Measurements from ENCODE around the gene GRM4.

GRM4 gene

DNA sequence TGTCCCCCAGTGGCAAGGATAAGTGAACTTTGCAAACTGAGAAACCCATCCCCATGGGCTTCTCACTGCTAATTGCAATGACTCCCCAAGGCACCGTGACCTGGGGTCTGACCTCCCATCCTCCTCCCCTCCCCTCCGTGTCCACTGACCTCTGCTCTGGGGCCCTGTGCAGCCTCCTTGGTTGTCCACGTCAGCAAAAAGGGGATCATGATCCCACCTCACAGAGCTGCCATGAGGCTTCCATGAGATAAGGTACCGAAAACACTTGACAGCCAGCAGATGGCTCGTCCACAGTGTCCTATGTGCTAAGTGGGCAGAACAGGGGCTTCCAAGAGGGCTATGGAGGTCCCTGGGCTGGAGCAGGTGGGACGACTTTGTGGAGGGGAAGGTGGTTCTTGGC is 104.5 kb downstream of the GRM4 start:
- DNase-seq: no peak

- no peak for DNase-seq
Observed at GRCh38 chr6:34039943-34040342, 105.9 kb downstream of the GRM4 start.

DNA sequence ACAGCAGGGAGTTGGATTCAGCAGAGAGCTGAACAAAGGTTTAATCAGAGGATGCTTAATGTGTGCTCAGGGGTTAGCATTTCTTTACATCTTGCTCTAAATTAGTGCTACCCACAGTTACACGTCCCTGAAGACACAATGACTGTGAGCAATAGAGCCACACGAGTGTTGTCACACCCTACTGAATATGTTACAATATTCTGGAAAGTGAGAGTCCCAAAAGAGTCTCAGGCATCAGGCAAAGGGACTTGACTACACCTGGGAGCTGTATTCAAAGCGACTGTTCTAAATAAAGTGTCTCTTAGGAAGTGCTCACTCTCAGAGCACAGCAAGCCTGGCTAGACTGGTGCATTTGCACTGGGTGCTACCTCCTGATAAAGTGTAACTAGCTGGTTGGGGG is 108.7 kb downstream of the GRM4 start:
- no peak for DNase-seq

DNA sequence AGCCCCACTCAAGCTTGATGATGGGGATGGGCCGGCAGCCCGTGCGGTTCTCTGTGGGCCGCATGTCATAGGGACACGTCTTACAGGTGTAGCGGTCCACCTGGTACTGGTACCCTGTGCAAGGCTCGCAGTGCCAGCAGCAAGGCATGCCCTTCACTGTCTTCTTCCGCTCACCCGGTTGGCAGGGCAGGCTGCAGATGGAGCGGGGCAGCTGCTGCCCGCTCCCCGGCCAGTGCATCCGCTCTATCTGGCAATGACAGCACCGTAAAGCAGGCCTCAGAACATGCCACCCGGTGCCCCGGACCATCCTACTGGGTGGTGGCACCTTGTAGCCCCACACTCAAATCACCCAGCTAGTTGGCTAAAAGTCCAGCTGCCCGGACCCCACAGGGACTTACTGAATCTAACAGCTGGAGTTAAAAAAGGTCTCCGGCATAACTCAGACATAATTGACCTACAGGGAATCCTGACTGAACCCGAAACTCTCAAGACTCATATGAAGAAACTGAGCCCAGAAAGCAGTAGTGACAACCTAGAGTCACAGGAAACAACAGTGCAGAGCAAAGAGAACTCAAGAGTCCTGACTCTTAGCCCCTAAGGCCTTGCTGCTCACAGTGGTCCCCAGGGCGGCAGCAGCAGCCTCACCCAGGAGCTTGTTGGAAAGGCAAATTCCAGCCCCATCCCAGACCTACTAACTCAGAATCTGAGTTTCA is 109.4 kb downstream of the GRM4 start:
- DNase-seq: no peak

GRCh38 chr6:34035704-34036356 is 110.1 kb downstream of the GRM4 start:
- DNase-seq: no peak

GRCh38 chr6:34035161-34035560 is 110.7 kb downstream of the GRM4 start:
- no peak for DNase-seq

DNA sequence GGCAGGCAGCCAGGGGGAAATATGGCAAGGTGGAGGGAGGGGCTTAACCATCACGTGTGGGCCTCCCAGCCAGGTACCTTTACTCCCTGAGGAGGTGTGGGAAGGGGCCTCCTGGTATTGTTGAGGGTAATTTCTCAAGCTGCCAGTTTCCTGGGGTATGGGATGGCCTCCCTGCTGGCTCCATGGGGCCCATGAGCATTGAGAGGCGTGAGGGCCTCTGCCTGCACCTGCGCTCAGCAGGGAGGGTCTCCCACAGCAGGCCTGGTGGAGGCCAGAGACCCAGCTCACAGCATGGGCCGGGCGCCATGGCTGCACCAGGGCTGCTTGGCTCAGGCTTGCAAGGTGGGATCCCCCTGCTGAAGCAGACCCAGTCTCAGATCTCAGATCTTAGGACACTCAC is 113.0 kb downstream of the GRM4 start:
- no peak for DNase-seq

DNA sequence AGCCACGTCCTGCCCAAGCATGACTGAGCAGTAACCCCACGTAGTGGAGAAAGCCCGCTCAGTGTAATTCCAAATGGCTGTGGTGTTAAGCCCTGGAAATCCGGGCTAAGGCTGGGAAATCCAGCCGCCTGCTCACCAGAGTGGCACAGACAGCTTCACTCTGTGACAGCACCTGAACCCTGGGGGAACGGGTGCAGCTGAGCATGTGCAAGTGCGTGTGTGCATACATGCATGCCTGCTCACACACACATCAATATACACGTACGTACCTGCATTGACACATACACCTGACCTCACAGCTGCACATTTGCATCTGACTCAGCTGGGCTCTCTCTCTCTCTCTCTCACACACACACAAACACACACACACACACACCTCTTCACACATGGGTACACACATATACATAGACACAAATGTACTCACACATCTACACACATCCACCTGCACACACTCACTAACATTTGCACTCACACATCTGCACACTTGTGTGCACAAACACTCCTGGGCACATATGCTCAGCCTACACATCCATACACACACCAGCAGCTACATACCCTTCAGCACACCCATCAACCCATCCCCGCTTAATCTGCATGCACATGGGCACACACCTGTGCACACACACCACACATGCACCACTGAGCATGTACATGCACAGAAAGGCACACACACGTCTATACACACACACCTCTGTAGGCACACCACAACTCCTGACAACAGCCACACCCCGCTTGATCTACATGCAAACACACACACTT is 114.1 kb downstream of the GRM4 start:
- DNase-seq: no peak

GRCh38 chr6:34030831-34031624 is 114.9 kb downstream of the GRM4 start:
- no peak for DNase-seq

- DNase-seq: no peak
Observed at GRCh38 chr6:34029489-34030280, 116.2 kb downstream of the GRM4 start.

- DNase-seq: no peak
Observed at GRCh38 chr6:34028691-34029360, 117.1 kb downstream of the GRM4 start.

GRCh38 chr6:34027939-34028441 is 117.9 kb downstream of the GRM4 start:
- no peak for DNase-seq

DNA sequence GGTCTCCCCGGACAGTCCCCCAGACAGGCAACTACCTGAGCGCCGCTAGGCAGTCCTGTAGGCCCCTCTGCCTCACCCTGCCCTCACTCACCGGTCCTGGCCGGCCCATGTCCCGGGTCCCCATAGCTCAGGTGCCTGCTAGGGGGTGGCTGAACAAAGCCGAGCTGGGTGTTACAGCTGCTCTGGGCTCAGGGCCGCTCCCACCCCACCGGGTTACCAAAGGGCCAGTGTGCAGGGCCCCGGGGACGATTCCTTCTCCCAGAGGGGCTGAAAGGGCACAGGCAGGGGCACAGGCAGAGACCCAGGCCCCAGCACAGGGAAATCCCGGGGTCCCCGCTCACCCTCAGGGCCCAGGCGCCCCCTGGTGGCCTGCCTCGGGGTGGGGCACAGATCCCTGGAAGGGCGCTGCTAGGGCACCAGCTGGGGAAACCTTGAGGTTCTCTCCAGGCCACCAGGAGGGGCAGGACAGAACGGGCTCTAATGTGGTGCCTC is 118.4 kb downstream of the GRM4 start:
- DNase-seq: peak; percentile 27 to 39

- no peak for DNase-seq
Observed at GRCh38 chr6:34025861-34026260, 120.0 kb downstream of the GRM4 start.

- no peak for DNase-seq
Observed at GRCh38 chr6:34025112-34025807, 120.6 kb downstream of the GRM4 start.

DNA sequence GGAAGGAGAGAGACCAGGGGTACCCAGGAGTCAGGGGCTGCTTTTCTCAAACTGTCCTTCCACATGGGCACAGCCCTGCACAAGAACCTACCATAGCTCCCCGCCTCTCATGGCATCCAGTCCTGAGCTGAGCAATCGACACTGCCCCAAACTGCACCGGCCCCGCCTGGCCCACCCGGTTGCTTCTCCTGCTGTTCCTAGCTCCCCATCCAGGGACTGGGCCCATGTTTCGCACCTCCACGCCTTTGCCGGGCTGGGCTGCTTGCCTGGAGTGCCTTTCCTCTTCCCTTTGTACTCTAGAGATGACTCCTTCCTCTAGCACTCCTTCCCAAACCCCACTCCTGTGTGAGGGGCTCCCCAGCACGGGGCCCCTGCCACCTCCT is 123.0 kb downstream of the GRM4 start:
- DNase-seq: no peak

DNA sequence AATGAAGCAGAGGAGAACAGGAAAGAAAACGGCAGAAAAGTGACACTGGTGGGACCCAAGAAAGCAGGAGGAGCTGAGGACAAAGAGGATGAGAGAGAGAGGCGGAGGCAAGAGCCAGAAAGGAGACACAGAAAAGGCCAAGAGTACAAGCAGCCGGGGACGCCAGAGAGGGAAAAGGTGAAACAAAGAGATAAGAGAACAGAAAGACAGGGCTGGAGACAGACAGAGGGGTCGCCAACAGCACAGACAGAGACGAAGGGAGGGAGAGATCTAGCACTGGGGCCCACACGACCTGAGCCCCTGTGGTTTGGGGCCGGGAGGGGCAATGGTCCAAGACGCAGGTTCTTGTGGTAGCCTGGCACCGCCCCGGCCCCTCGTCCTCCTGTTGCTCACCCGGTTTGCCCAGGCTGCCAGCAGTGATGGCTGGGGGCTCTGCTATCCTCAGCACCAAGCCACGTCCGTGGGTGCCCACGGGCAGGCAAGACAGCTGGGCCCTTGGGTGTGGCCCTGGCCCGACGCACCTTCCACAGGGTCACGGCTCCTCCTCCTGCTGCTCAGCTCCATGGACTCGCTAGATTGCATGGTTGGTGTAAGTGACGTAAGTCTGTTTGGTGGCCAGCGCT is 123.5 kb downstream of the GRM4 start:
- no peak for DNase-seq

DNA sequence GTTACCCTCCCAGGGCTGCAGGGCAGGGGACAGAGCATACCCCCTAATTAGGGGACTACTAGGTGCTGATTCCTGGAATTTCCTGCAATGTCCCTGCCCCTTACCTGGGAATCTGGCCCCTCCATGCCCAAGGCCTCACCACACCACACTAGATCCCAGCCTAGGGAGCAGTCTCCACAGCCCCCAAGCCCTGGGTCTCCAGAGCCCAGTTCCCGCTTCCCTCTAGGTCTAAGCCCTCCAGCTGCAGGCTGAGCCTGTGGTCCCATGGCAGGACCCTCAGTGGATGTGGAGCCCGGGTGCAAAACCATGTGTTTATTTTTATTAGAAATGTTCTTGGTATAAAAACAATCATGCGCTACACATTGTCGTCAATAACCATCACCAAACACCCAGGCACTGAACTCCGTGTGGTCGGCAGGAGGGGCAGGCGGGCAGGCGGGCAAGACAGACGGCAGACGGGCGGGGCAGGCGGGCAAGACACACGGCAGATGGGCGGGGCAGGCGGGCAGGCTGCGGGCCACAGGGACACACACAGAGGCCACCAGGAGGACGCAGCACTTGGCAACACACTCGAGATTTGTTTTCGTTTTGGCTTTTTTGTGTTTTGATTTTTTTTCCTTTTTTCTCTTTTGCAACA is 124.2 kb downstream of the GRM4 start:
- DNase-seq: no peak

DNA sequence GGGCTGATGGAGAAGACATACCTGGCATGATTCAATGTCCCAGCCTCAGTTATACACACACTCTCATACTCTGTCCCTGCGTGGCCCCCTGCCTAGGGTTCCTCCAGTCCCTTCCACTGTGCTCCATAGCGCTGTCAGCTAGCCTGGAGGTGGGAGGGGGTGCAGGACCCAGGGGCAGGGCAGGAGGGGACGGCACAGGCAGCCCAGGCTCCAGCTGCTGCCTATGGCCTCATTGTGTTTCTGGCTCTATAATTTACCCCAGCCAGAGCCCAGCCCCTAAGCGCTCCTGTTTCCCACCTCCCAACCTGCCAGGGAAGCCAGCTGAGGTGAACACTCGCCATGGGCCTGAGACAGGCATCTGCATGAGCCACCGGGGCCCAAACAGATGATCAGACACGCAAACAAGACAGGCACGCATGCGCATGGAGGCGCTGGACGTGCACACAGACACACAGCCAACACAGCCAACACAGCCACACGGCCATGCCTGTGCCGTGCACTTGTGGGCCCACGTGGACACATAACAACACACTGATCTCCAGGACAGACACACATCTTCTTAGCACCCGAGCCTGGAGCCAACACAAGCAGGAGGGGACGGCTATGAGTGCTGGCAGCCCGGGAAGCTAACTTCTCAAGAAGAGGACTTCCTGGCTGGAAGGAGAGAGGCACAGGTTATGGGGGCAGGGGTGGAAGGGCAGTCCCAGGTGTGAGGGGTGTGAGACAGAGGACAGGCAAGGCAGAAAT is 124.9 kb downstream of the GRM4 start:
- DNase-seq: no peak

All from inflammatory macrophage (primary cell).